Measurements from ENCODE around the gene C1QTNF5. TPM values are rescaled to one million over a fixed set of nuclear protein-coding genes. Genes with fewer than 3 reads are reported as not detected.

C1QTNF5 gene
- total and polyA plus RNA-seq, 2 of the 8 experiments (the other 6 are each of a cell fraction or from before 2014, with no cell fraction given), result 2.2 to 2.7 TPM

GRCh38 chr11:119347242-119347641 lies 6.6 kb upstream of the C1QTNF5 start (continued):
- TF ChIP-seq CHD7 (IDR thresholded peaks at IDR 0.05; ENCODE audit: insufficient replicate concordance, low read length) (no peak), SP2 (IDR thresholded peaks at IDR 0.05; ENCODE audit: low read length) (no peak), CHD1 (IDR thresholded peaks at IDR 0.05; ENCODE audit: low read depth, low read length) (no peak), CREB1 (IDR thresholded peaks at IDR 0.05) (no peak), TAF7 (optimal IDR thresholded peaks at IDR 0.05; ENCODE audit: borderline replicate concordance, low read depth, low read length) (no peak), TCF12 (IDR thresholded peaks at IDR 0.05; ENCODE audit: low read depth, low read length) (no peak), CBX8 (IDR thresholded peaks at IDR 0.05; ENCODE audit: borderline replicate concordance, low read depth, low read length) (no peak), FOSL1 (IDR thresholded peaks at IDR 0.05; ENCODE audit: insufficient read depth, low read depth, low read length) (no peak), EZH2 (IDR thresholded peaks at IDR 0.05; ENCODE audit: low read depth, low read length, severe bottlenecking) (no peak), POLR2A (IDR thresholded peaks at IDR 0.05; ENCODE audit: control extremely low read depth in 1 of 2, low read depth in 2 of 2, low read length in 2 of 2) (no peak), ZNF274 (IDR thresholded peaks at IDR 0.05; ENCODE audit: borderline replicate concordance, extremely low read depth, low read length) (no peak), POU5F1 (IDR thresholded peaks at IDR 0.05; ENCODE audit: low read depth, low read length) (no peak)

Data from H1 (cell line).